SK-N-SH treated with all-trans-retinoic acid at 6 μM for 48 hours (cell line): ENCODE data around the gene EGLN1.

Source experiments
- ARNTL ChIP-seq: fragments of 450-650 bp; formaldehyde crosslinking; IDR thresholded peaks from 2 replicates; pipeline ENCODE4 v1.5.0; 2020; ENCODE audit warnings: low read depth, mild to moderate bottlenecking, moderate library complexity, borderline replicate concordance
- CREB5 ChIP-seq: fragments of 250-450 bp; sonication (Bioruptor Pico); IDR thresholded peaks from 2 replicates; pipeline ENCODE4 v1.5.1; 2020; ENCODE audit warnings: low read depth, mild to moderate bottlenecking, moderate library complexity
- OSR1 ChIP-seq: fragments of 250-450 bp; sonication (Bioruptor Pico); IDR thresholded peaks from 2 replicates; pipeline ENCODE4 v1.8.0; 2022; ENCODE audit warnings: moderate library complexity, mild to moderate bottlenecking, inconsistent platforms
- PPARA ChIP-seq: fragments of 250-450 bp; sonication (Bioruptor Pico); IDR thresholded peaks from 2 replicates; pipeline ENCODE4 v1.5.0; 2020; ENCODE audit warnings: mild to moderate bottlenecking, borderline replicate concordance
- RARB ChIP-seq: fragments of 250-450 bp; sonication (Bioruptor Pico); IDR thresholded peaks from 2 replicates; pipeline ENCODE4 v1.8.0; 2021; ENCODE audit warnings: mild to moderate bottlenecking, moderate library complexity
- TCF4 ChIP-seq: fragments of 250-450 bp; sonication (Bioruptor Pico); IDR thresholded peaks from 2 replicates; pipeline ENCODE4 v1.8.0; 2021; ENCODE audit warnings: mild to moderate bottlenecking, moderate library complexity, borderline replicate concordance
- ZFP3 ChIP-seq: fragments of 250-450 bp; sonication (Bioruptor Pico); IDR thresholded peaks from 2 replicates; pipeline ENCODE4 v1.5.0; 2020; ENCODE audit warnings: mild to moderate bottlenecking, moderate library complexity
- TF ChIP-seq, protein P1 (sequence below): fragments of 250-450 bp; sonication (Bioruptor Pico); IDR thresholded peaks from 2 replicates; pipeline ENCODE4 v1.8.0; 2020; ENCODE audit warnings: mild to moderate bottlenecking, moderate library complexity, borderline replicate concordance

- TF ChIP-seq, protein P1, sequence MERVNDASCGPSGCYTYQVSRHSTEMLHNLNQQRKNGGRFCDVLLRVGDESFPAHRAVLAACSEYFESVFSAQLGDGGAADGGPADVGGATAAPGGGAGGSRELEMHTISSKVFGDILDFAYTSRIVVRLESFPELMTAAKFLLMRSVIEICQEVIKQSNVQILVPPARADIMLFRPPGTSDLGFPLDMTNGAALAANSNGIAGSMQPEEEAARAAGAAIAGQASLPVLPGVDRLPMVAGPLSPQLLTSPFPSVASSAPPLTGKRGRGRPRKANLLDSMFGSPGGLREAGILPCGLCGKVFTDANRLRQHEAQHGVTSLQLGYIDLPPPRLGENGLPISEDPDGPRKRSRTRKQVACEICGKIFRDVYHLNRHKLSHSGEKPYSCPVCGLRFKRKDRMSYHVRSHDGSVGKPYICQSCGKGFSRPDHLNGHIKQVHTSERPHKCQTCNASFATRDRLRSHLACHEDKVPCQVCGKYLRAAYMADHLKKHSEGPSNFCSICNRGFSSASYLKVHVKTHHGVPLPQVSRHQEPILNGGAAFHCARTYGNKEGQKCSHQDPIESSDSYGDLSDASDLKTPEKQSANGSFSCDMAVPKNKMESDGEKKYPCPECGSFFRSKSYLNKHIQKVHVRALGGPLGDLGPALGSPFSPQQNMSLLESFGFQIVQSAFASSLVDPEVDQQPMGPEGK: no peak
- TF ChIP-seq TCF4 (CRISPR knock-in tag) (no peak), ZFP3 (no peak), OSR1 (CRISPR knock-in tag) (no peak), ARNTL (CRISPR knock-in tag) (no peak), CREB5 (no peak), PPARA (no peak), RARB (CRISPR knock-in tag) (no peak)
Measured at GRCh38 chr1:231417513-231417912, 4.6 kb downstream of the EGLN1 start.
